ENCODE measurements around the gene CCDC57. TPM values are rescaled to one million over a fixed set of nuclear protein-coding genes. Genes with fewer than 3 reads are reported as not detected.

The CCDC57 gene
- total and polyA plus RNA-seq, 9 of the 15 experiments (the other 6 are each of a cell fraction or from before 2014, with no cell fraction given) = 0.83 to 36.2 (median 13.6) TPM

GRCh38 chr17:82238472-82239201 is 26.0 kb upstream of the CCDC57 start (continued):
- TF ChIP-seq POLR2B (IDR thresholded peaks at IDR 0.05; ENCODE audit: low read depth, partially characterized antibody) = peak; percentile 70
- TF ChIP-seq DPF2 (IDR thresholded peaks at IDR 0.05) = peak; percentile 33; the same call in 1 of the 2 replicates
- TF ChIP-seq ZNF143 (CRISPR knock-in tag; IDR thresholded peaks at IDR 0.05) = no peak
- no peak for TF ChIP-seq ZNF134 (CRISPR knock-in tag; conservative IDR thresholded peaks at IDR 0.05)
- peak; percentile 58 for TF ChIP-seq MYC (IDR thresholded peaks at IDR 0.05; ENCODE audit: low read depth, low read length)
- TF ChIP-seq MYC (CRISPR knock-in tag; IDR thresholded peaks at IDR 0.05; ENCODE audit: borderline replicate concordance, low read depth) = no peak
- TF ChIP-seq, protein P1, sequence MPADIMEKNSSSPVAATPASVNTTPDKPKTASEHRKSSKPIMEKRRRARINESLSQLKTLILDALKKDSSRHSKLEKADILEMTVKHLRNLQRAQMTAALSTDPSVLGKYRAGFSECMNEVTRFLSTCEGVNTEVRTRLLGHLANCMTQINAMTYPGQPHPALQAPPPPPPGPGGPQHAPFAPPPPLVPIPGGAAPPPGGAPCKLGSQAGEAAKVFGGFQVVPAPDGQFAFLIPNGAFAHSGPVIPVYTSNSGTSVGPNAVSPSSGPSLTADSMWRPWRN (IDR thresholded peaks at IDR 0.05; ENCODE audit: low read depth) = no peak
- TF ChIP-seq POLR2AphosphoS2 (IDR thresholded peaks at IDR 0.05; ENCODE audit: low read length) = 0 out of 2 replicates have a peak, but pooled peaks have one; percentile 58
- TF ChIP-seq, protein P2, sequence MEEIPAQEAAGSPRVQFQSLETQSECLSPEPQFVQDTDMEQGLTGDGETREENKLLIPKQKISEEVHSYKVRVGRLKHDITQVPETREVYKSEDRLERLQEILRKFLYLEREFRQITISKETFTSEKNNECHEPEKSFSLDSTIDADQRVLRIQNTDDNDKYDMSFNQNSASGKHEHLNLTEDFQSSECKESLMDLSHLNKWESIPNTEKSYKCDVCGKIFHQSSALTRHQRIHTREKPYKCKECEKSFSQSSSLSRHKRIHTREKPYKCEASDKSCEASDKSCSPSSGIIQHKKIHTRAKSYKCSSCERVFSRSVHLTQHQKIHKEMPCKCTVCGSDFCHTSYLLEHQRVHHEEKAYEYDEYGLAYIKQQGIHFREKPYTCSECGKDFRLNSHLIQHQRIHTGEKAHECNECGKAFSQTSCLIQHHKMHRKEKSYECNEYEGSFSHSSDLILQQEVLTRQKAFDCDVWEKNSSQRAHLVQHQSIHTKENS (CRISPR knock-in tag; IDR thresholded peaks at IDR 0.05) = no peak
- no peak for TF ChIP-seq ZBTB33 (CRISPR knock-in tag; IDR thresholded peaks at IDR 0.05)
- no peak for TF ChIP-seq MTA1 (IDR thresholded peaks at IDR 0.05; ENCODE audit: borderline replicate concordance)
- TF ChIP-seq, protein P3, sequence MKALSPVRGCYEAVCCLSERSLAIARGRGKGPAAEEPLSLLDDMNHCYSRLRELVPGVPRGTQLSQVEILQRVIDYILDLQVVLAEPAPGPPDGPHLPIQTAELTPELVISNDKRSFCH (CRISPR knock-in tag; IDR thresholded peaks at IDR 0.05) = no peak
- TF ChIP-seq, protein P3 (tag; IDR thresholded peaks at IDR 0.05) = no peak
- no peak for TF ChIP-seq FOXK1 (CRISPR knock-in tag; IDR thresholded peaks at IDR 0.05; ENCODE audit: borderline replicate concordance)
- TF ChIP-seq ZNF239 (CRISPR knock-in tag; IDR thresholded peaks at IDR 0.05) = no peak
- no peak for TF ChIP-seq BDP1 (IDR thresholded peaks at IDR 0.05; ENCODE audit: insufficient read depth, insufficient read length)
- peak; percentile 73 to 76; a peak in 1 of 4 replicates for TF ChIP-seq UBTF (IDR thresholded peaks at IDR 0.05; ENCODE audit: borderline replicate concordance in 1 of 2, low read depth in 2 of 2, low read length in 2 of 2)
- TF ChIP-seq TAF15 (IDR thresholded peaks at IDR 0.05; ENCODE audit: low read depth, low read length) = no peak
- TF ChIP-seq RBM39 (optimal IDR thresholded peaks at IDR 0.05; ENCODE audit: low read depth, low read length) = no peak
- no peak for TF ChIP-seq ZNF124 (CRISPR knock-in tag; IDR thresholded peaks at IDR 0.05)
- TF ChIP-seq ZNF212 (CRISPR knock-in tag; IDR thresholded peaks at IDR 0.05) = no peak
- peak; percentile 69; the same call in 1 of the 2 replicates for TF ChIP-seq KDM2B (CRISPR knock-in tag; IDR thresholded peaks at IDR 0.05)
- TF ChIP-seq U2AF2 (optimal IDR thresholded peaks at IDR 0.05; ENCODE audit: low read depth, low read length) = no peak
